ENCODE data around the gene MPDU1. TPM values are rescaled to one million over a fixed set of nuclear protein-coding genes. Genes with fewer than 3 reads are reported as not detected.
A peak's percentile ranks its signal among the peaks of the same experiment; 100 is the strongest.

MPDU1 gene
- total and polyA plus RNA-seq, 2 of the 13 experiments (the other 11 are each of a cell fraction or from before 2014, with no cell fraction given) = 112 to 167 TPM

- TF ChIP-seq ZBTB44 (CRISPR knock-in tag; IDR thresholded peaks at IDR 0.05) = no peak
- no peak for TF ChIP-seq CREB1 (IDR thresholded peaks at IDR 0.05)
- TF ChIP-seq CREB1 (CRISPR knock-in tag; IDR thresholded peaks at IDR 0.05) = no peak
- TF ChIP-seq ZNF225 (CRISPR knock-in tag; IDR thresholded peaks at IDR 0.05) = no peak
- TF ChIP-seq MIER3 (CRISPR knock-in tag; IDR thresholded peaks at IDR 0.05; ENCODE audit: borderline replicate concordance) = peak; percentile 44; the same call in 1 of the 2 replicates
- peak; percentile 98 for TF ChIP-seq ZNF281 (CRISPR knock-in tag; IDR thresholded peaks at IDR 0.05; ENCODE audit: borderline replicate concordance)
- peak; percentile 61; the same call in 1 of the 2 replicates for TF ChIP-seq HDAC2 (CRISPR knock-in tag; IDR thresholded peaks at IDR 0.05)
- TF ChIP-seq TERF1 (CRISPR knock-in tag; IDR thresholded peaks at IDR 0.05) = no peak
- TF ChIP-seq THAP8 (CRISPR knock-in tag; IDR thresholded peaks at IDR 0.05; ENCODE audit: borderline replicate concordance) = no peak
- peak; percentile 85 for TF ChIP-seq HNF4G (IDR thresholded peaks at IDR 0.05; ENCODE audit: borderline replicate concordance, low read depth, low read length)
- TF ChIP-seq HNF4G (CRISPR knock-in tag; IDR thresholded peaks at IDR 0.05; ENCODE audit: borderline replicate concordance, low read depth) = peak; percentile 38; the same call in 1 of the 2 replicates
- TF ChIP-seq NBN (conservative IDR thresholded peaks at IDR 0.05) = no peak
- no peak for TF ChIP-seq ZBTB7A (CRISPR knock-in tag; IDR thresholded peaks at IDR 0.05)
- TF ChIP-seq ZBTB7B (CRISPR knock-in tag; IDR thresholded peaks at IDR 0.05) = peak; percentile 57; the same call in 1 of the 2 replicates
- TF ChIP-seq ZNF232 (CRISPR knock-in tag; IDR thresholded peaks at IDR 0.05; ENCODE audit: borderline replicate concordance) = no peak
- TF ChIP-seq ASH2L (IDR thresholded peaks at IDR 0.05; ENCODE audit: insufficient read length, low read depth, low read length) = no peak
Observed at GRCh38 chr17:7551396-7551795, 32.3 kb upstream of the MPDU1 start (continued).

All from HepG2 (cell line).